SU-DHL-6 (cell line): Measurements from ENCODE around the gene BRIP1.

Experiments
- H2AFZ ChIP-seq: fragments of 200-600 bp; sonication (generic); 2 replicates; pipeline ENCODE4 v1.6.1; 2014; ENCODE audit warnings: low read depth, mild to moderate bottlenecking, moderate library complexity, mixed read lengths, antibody characterized with exemption, low read length; ENCODE audit not compliant: severe bottlenecking
- H3F3A ChIP-seq: fragments of 200-600 bp; shearing (Covaris generic); 2 replicates; pipeline ENCODE4 v1.6.0; 2016; ENCODE audit warnings: antibody characterized with exemption, mild to moderate bottlenecking; ENCODE audit not compliant: insufficient read depth
- H3K27ac ChIP-seq: fragments of 200-600 bp; sonication (generic); 2 replicates; pipeline ENCODE4 v1.5.1; 2016; ENCODE audit warnings: low read depth, mild to moderate bottlenecking, low read length, moderate library complexity, mixed read lengths
- H3K27me3 ChIP-seq: fragments of 200-600 bp; sonication (generic), shearing (Covaris generic); 2 replicates; pipeline ENCODE4 v1.6.0; 2014; ENCODE audit warnings: mild to moderate bottlenecking, low read length
- H3K36me3 ChIP-seq: fragments of 200-600 bp; sonication (generic); 2 replicates; pipeline ENCODE4 v1.6.1; 2014; ENCODE audit warnings: mild to moderate bottlenecking, low read length, mixed read lengths
- H3K4me2 ChIP-seq: fragments of 300-600, 200-600 bp; shearing (Covaris generic), sonication (generic); 2 replicates; pipeline ENCODE4 v1.6.0; 2014; ENCODE audit warnings: low read length, low read depth, mild to moderate bottlenecking; ENCODE audit not compliant: poor library complexity, severe bottlenecking
- H3K4me3 ChIP-seq: fragments of 200-600 bp; sonication (generic); 2 replicates; pipeline ENCODE4 v1.5.1; 2014; ENCODE audit warnings: antibody characterized with exemption, low read length, mild to moderate bottlenecking, mixed read lengths; ENCODE audit not compliant: insufficient read depth, poor library complexity, severe bottlenecking
- H3K79me2 ChIP-seq: fragments of 200-600 bp; sonication (generic); 2 replicates; pipeline ENCODE4 v1.6.1; 2014; ENCODE audit warnings: mild to moderate bottlenecking, low read length, moderate library complexity; ENCODE audit not compliant: insufficient read depth
- H3K9ac ChIP-seq: fragments of 200-600 bp; sonication (generic); 2 replicates; pipeline ENCODE4 v1.7.0; 2014; ENCODE audit warnings: mild to moderate bottlenecking, low read length
- H3K9me2 ChIP-seq: fragments of 200-600 bp; sonication (generic); replicated peaks from 2 replicates; pipeline ENCODE4 v1.6.1; 2014; ENCODE audit warnings: low read length; ENCODE audit not compliant: insufficient read depth
- H3K9me3 ChIP-seq: fragments of 200-600 bp; sonication (generic); 2 replicates; pipeline ENCODE4 v1.6.1; 2014; ENCODE audit warnings: low read length, mixed read lengths; ENCODE audit not compliant: insufficient read depth
- H4K20me1 ChIP-seq: fragments of 200-600 bp; sonication (generic); 2 replicates; pipeline ENCODE4 v1.6.1; 2014; ENCODE audit warnings: low read depth, mild to moderate bottlenecking, antibody characterized with exemption, low read length, moderate library complexity, mixed read lengths
- EZH2phosphoT487 ChIP-seq: fragments of 200-600 bp; sonication (generic), shearing (Covaris generic); conservative IDR thresholded peaks from 2 replicates; pipeline ENCODE4 v1.6.1; 2018; ENCODE audit warnings: mild to moderate bottlenecking, antibody characterized with exemption, low read length, moderate library complexity, mixed read lengths
- TF ChIP-seq, protein P1 (sequence below): fragments of 200-600 bp; sonication (generic); IDR thresholded peaks from one replicate; pipeline ENCODE4 v1.5.1; 2017; ENCODE audit warnings: antibody characterized with exemption, mild to moderate bottlenecking, low read length, moderate library complexity; ENCODE audit not compliant: insufficient read depth, poor library complexity, severe bottlenecking

The BRIP1 gene

DNA sequence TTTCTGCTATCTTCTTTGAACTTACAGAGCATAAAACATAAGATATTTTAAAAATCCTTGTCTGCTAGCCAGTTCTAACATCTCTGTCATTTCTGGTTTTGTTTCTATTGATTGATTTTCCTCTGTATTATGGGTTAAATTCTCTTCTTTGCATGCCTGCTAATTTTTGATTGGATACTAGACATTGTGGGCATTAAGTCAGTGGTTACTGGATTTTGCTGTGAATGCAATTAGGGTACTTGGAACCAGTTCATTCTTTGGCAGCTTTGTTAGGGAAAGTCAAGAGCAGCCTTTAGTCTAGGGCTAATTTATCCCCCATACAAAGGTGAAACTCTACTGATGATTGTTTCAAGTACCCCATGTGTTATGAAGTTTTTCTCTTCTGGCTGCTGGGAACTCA, 145.3 kb downstream of the BRIP1 start:
- H3K4me3 ChIP-seq, result no peak overlapping the region
- no peaks in the 10 kb centered on the region for H3K9me2 ChIP-seq

DNA sequence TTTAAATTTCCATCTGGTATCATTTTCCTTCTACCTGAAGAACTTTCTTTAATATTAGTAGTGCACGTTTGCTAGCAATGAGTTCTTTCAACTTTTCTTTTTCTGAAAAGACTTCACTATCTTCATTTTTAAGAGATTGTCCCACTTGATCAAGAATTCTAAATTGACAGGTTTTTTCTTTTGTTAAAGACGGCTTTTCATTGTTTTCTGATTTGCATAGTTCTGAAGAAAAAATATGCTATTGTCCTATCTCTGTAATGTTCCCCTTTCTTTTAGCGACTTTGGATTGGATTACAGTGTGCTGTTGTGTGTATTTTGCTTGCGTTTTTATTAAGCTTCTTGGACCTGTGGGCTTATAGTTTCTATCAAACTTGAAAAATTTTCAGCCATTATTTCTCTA, 146.0 kb downstream of the BRIP1 start:
- H3K9me2 ChIP-seq, result no peaks in the 10 kb centered on the region
- H3K36me3 ChIP-seq, result peaks cover 32% of the 10 kb centered on the region
- H3K9ac ChIP-seq, result no peak overlapping the region
- no peaks in the 10 kb centered on the region for H3K79me2 ChIP-seq
- no peaks in the 10 kb centered on the region for H3K27me3 ChIP-seq
- no peaks in the 10 kb centered on the region for H3K9me3 ChIP-seq
- H4K20me1 ChIP-seq, result no peaks in the 10 kb centered on the region
- H3K4me2 ChIP-seq, result no peak overlapping the region
- H3K27ac ChIP-seq, result no peak overlapping the region
- no peaks in the 10 kb centered on the region for H3F3A ChIP-seq
- H3K4me3 ChIP-seq, result no peak overlapping the region
- TF ChIP-seq EZH2phosphoT487, result no peak
- TF ChIP-seq, protein P1, sequence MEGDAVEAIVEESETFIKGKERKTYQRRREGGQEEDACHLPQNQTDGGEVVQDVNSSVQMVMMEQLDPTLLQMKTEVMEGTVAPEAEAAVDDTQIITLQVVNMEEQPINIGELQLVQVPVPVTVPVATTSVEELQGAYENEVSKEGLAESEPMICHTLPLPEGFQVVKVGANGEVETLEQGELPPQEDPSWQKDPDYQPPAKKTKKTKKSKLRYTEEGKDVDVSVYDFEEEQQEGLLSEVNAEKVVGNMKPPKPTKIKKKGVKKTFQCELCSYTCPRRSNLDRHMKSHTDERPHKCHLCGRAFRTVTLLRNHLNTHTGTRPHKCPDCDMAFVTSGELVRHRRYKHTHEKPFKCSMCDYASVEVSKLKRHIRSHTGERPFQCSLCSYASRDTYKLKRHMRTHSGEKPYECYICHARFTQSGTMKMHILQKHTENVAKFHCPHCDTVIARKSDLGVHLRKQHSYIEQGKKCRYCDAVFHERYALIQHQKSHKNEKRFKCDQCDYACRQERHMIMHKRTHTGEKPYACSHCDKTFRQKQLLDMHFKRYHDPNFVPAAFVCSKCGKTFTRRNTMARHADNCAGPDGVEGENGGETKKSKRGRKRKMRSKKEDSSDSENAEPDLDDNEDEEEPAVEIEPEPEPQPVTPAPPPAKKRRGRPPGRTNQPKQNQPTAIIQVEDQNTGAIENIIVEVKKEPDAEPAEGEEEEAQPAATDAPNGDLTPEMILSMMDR, result no peak
- no peak overlapping the region for H2AFZ ChIP-seq

More for the DNA sequence above, 145.3 kb downstream of the BRIP1 start:
- no peak overlapping the region for H2AFZ ChIP-seq
- H4K20me1 ChIP-seq, result no peaks in the 10 kb centered on the region
- no peaks in the 10 kb centered on the region for H3K9me3 ChIP-seq
- no peak overlapping the region for H3K4me2 ChIP-seq
- no peaks in the 10 kb centered on the region for H3F3A ChIP-seq
- no peak for TF ChIP-seq EZH2phosphoT487
- TF ChIP-seq, protein P1, result no peak
- H3K79me2 ChIP-seq, result no peaks in the 10 kb centered on the region
- H3K27ac ChIP-seq, result no peak overlapping the region
- no peaks in the 10 kb centered on the region for H3K27me3 ChIP-seq
- H3K36me3 ChIP-seq, result peaks cover 32% of the 10 kb centered on the region
- no peak overlapping the region for H3K9ac ChIP-seq

DNA sequence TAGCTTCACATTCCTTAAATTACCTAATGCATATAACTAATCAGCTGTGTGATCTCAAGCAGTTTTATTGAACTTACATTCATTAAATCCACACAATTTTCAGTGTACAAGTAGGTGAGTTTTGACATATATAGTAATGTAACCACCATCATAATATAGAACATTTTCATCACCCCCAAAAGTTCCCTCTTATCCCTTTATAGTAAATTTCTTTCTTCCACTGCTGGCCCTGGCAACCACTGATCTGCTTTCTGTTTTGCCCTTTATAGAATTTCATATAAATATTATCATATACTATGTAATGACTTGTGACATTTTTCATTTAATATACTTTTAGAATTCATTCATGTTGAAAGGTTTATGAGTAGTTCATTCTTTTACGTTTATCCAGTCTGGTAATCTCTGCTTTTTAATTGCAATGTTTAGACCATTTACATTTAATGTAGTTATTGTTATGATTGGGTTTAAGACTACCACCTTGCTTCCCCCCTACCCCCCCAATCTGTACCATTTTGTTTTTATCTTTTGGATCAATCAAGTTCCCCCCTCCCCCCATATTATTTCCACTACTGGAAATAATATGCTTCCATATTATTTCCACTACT, 147.0 kb downstream of the BRIP1 start:
- H2AFZ ChIP-seq, result no peak overlapping the region
- no peak overlapping the region for H3K27ac ChIP-seq
- H3K27me3 ChIP-seq, result no peaks in the 10 kb centered on the region
- no peak overlapping the region for H3K9ac ChIP-seq
- no peak overlapping the region for H3K4me2 ChIP-seq
- H3K79me2 ChIP-seq, result no peaks in the 10 kb centered on the region
- no peaks in the 10 kb centered on the region for H3K9me3 ChIP-seq
- H3K9me2 ChIP-seq, result no peaks in the 10 kb centered on the region
- peaks cover 32% of the 10 kb centered on the region for H3K36me3 ChIP-seq
- no peaks in the 10 kb centered on the region for H4K20me1 ChIP-seq
- TF ChIP-seq, protein P1, result no peak
- TF ChIP-seq EZH2phosphoT487, result no peak
- H3K4me3 ChIP-seq, result no peak overlapping the region
- no peaks in the 10 kb centered on the region for H3F3A ChIP-seq
